Stomach (tissue), 4 donors: Measurements from ENCODE around the gene STK33.

Source experiments
- EP300 ChIP-seq: sonication (generic); formaldehyde crosslinking; IDR thresholded peaks from one replicate; pipeline ENCODE4 v1.6.1; 2017; ENCODE audit warnings: antibody characterized with exemption
- POLR2A ChIP-seq, 4 donors: fragments of 450-650 bp; IDR thresholded peaks; one replicate each; pipeline ENCODE4 v1.6.1; 2016; ENCODE audit warnings: antibody characterized with exemption in 4 of 4, control low read depth in 2 of 4, mild to moderate bottlenecking in 1 of 4, moderate library complexity in 1 of 4
- POLR2AphosphoS5 ChIP-seq, 3 donors: sonication (generic); formaldehyde crosslinking; IDR thresholded peaks; one replicate each; pipeline ENCODE4 v1.6.1; 2016; ENCODE audit warnings: antibody characterized with exemption in 3 of 3
- TF ChIP-seq, protein P1 (sequence below), 7 experiments: fragments of 450-650 bp in 4 of 7; fragments of 200-600 bp in 3 of 7; sonication (generic) in 3 of 7; IDR thresholded peaks; one replicate each; pipeline ENCODE4 v1.5.1; 2016 to 2019; ENCODE audit warnings: antibody characterized with exemption in 7 of 7, control low read depth in 2 of 7, mild to moderate bottlenecking in 1 of 7

- TF ChIP-seq, protein P1, sequence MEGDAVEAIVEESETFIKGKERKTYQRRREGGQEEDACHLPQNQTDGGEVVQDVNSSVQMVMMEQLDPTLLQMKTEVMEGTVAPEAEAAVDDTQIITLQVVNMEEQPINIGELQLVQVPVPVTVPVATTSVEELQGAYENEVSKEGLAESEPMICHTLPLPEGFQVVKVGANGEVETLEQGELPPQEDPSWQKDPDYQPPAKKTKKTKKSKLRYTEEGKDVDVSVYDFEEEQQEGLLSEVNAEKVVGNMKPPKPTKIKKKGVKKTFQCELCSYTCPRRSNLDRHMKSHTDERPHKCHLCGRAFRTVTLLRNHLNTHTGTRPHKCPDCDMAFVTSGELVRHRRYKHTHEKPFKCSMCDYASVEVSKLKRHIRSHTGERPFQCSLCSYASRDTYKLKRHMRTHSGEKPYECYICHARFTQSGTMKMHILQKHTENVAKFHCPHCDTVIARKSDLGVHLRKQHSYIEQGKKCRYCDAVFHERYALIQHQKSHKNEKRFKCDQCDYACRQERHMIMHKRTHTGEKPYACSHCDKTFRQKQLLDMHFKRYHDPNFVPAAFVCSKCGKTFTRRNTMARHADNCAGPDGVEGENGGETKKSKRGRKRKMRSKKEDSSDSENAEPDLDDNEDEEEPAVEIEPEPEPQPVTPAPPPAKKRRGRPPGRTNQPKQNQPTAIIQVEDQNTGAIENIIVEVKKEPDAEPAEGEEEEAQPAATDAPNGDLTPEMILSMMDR (IDR thresholded peaks at IDR 0.05), result no peak
- TF ChIP-seq POLR2A (IDR thresholded peaks at IDR 0.05) (no peak), POLR2AphosphoS5 (IDR thresholded peaks at IDR 0.05) (no peak), EP300 (no peak)
Observed at GRCh38 chr11:8527939-8528338, 66.1 kb downstream of the STK33 start.
